ENCODE measurements around the gene GBGT1. TPM values are rescaled to one million over a fixed set of nuclear protein-coding genes. Genes with fewer than 3 reads are reported as not detected.

GBGT1 gene
- total and polyA plus RNA-seq, 9 of the 15 experiments (the other 6 are each of a cell fraction or from before 2014, with no cell fraction given) = 0.55 to 25.8 (median 13.7) TPM

- TF ChIP-seq NR2C1 (IDR thresholded peaks at IDR 0.05) (peak; percentile 86), NR2C1 (tag; IDR thresholded peaks at IDR 0.05) (peak; percentile 71), NONO (IDR thresholded peaks at IDR 0.05; ENCODE audit: low read depth in 2 of 2, low read length in 1 of 2) (no peak), ATF6 (CRISPR knock-in tag; IDR thresholded peaks at IDR 0.05) (no peak), L3MBTL2 (IDR thresholded peaks at IDR 0.05) (0 out of 2 replicates have a peak, but pooled peaks have one; percentile 18), CUX1 (CRISPR knock-in tag; IDR thresholded peaks at IDR 0.05) (no peak), DACH1 (IDR thresholded peaks at IDR 0.05; ENCODE audit: partially characterized antibody) (no peak), NR2F6 (CRISPR knock-in tag; IDR thresholded peaks at IDR 0.05) (no peak), MEF2D (tag; conservative IDR thresholded peaks at IDR 0.05; ENCODE audit: low read depth) (no peak), ZNF639 (CRISPR knock-in tag; conservative IDR thresholded peaks at IDR 0.05 in 1 of 2, IDR thresholded peaks at IDR 0.05 in 1 of 2) (no peak), KDM1A (IDR thresholded peaks at IDR 0.05) (no peak), SIN3B (IDR thresholded peaks at IDR 0.05; ENCODE audit: low read depth) (no peak), NR4A1 (CRISPR knock-in tag; IDR thresholded peaks at IDR 0.05) (no peak), NR4A1 (tag; IDR thresholded peaks at IDR 0.05) (no peak), CHD2 (IDR thresholded peaks at IDR 0.05; ENCODE audit: low read depth, low read length) (no peak), ZNF134 (CRISPR knock-in tag; conservative IDR thresholded peaks at IDR 0.05) (no peak), RBM15 (IDR thresholded peaks at IDR 0.05; ENCODE audit: insufficient read depth, low read length) (no peak), E2F6 (IDR thresholded peaks at IDR 0.05; ENCODE audit: borderline replicate concordance in 1 of 2, extremely low read depth in 1 of 2, insufficient read depth in 1 of 2, insufficient read length in 1 of 2, low read depth in 1 of 2, low read length in 1 of 2, poor library complexity in 1 of 2, severe bottlenecking in 1 of 2) (peak in 1 of 2 experiments; percentile 24)
These were observed 2.7 kb upstream of the GBGT1 start (continued) for GRCh38 chr9:133166392-133166791.

Data from K562 (cell line).